Right atrium auricular region (tissue), 2 donors: ENCODE measurements around the gene FBXO24. TPM values are rescaled to one million over a fixed set of nuclear protein-coding genes. Genes with fewer than 3 reads are reported as not detected.
"Not testable (repeated sequence)": the region's sequence is repeated elsewhere in the genome, so short reads cannot be mapped to it uniquely, and the experiment has no call there.

Source experiments
- DNase-seq: peaks from one replicate; pipeline ENCODE4 v3.0.0-alpha.2; 2019; ENCODE audit warnings: low spot score
- H3K27ac ChIP-seq, 2 donors: fragments of 200-600 bp; sonication (generic); 1 replicate in 1 of 2; 2 replicates in 1 of 2; pipeline ENCODE4 v1.5.1; 2016 to 2019
- H3K27me3 ChIP-seq, 2 donors: fragments of 200-600 bp; sonication (generic); one replicate each; pipeline versions ENCODE4 v1.5.1 to v1.6.0; 2017 to 2019
- H3K36me3 ChIP-seq: fragments of 200-600 bp; sonication (generic); one replicate; pipeline ENCODE4 v1.5.1; 2016
- H3K4me1 ChIP-seq, 2 donors: fragments of 200-600 bp; sonication (generic); one replicate each; pipeline versions ENCODE4 v1.5.1 to v1.6.0; 2017 to 2019
- H3K4me3 ChIP-seq, 2 donors: fragments of 200-600 bp; sonication (generic); 1 replicate in 1 of 2; 2 replicates in 1 of 2; pipeline ENCODE4 v1.5.1; 2017 to 2019; ENCODE audit warnings: mild to moderate bottlenecking in 1 of 2, moderate library complexity in 1 of 2
- H3K9me3 ChIP-seq, 2 donors: fragments of 200-600 bp; sonication (generic); one replicate each; pipeline ENCODE4 v1.5.1; 2019
- total RNA-seq, 2 donors: library from RNA; depleted of rRNA; stranded (reverse); fragments of >200 nt; gene quantifications; one replicate each; pipeline ENCODE4 v1.1.0, GENCODE V29; 2016
- TF ChIP-seq, protein P1 (sequence below), 2 donors: fragments of 200-600 bp; sonication (generic); IDR thresholded peaks; one replicate each; pipeline ENCODE4 v1.5.1; 2019; ENCODE audit warnings: antibody characterized with exemption in 2 of 2

FBXO24 gene
- total RNA-seq, 2 donors from 2014 or later: 0.20 TPM; not detected in 1

DNA sequence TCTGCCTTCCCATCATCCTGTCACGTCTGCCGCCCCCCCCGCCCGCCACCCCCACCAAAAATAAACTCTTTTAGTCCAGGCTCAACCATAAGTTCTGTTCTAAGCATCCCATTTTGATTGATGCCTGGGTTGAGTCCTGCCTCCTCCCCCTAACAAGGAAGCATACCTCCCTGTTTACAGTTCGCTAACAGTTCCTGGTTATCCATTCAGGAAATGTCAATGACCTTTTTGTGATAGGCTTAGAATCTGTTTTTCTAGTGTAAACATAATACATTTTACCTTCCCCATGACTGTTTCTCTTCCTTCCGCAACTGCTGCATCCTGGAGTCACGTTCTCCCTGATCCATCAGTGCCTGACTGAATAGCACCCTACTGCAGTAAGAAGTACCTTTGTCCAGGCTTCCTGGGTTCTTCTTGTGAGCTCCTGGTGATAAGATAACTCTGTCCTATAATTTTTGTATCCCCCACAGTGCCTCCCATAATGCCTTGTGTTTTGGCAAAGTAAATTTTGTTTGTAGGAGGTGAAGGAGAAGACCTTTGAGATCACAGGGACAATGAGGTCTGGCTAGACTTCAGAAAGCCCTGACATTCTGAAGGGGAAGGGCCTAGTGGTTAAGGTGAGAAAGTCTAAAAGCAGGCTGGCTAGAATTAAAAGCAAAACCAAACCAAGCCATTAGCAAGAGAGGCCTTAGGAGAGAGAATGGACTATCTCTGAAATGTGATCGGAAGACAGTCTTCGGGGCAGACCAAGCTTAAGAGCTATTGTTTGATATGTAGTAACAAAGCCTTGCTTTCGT lies 39.8 kb upstream of the FBXO24 start:
- Histone ChIP-seq H3K4me1 (peaks cover 0 to 53% of the 10 kb centered on the region in 2 donors), H3K9me3 (no peaks in the 10 kb centered on the region), H3K4me3 (no peak overlapping the region), H3K27me3 (no peaks in the 10 kb centered on the region), H3K27ac (peak overlapping the region; percentile 85 to 88), H3K36me3 (no peaks in the 10 kb centered on the region)
- TF ChIP-seq, protein P1, sequence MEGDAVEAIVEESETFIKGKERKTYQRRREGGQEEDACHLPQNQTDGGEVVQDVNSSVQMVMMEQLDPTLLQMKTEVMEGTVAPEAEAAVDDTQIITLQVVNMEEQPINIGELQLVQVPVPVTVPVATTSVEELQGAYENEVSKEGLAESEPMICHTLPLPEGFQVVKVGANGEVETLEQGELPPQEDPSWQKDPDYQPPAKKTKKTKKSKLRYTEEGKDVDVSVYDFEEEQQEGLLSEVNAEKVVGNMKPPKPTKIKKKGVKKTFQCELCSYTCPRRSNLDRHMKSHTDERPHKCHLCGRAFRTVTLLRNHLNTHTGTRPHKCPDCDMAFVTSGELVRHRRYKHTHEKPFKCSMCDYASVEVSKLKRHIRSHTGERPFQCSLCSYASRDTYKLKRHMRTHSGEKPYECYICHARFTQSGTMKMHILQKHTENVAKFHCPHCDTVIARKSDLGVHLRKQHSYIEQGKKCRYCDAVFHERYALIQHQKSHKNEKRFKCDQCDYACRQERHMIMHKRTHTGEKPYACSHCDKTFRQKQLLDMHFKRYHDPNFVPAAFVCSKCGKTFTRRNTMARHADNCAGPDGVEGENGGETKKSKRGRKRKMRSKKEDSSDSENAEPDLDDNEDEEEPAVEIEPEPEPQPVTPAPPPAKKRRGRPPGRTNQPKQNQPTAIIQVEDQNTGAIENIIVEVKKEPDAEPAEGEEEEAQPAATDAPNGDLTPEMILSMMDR (IDR thresholded peaks at IDR 0.05): no peak
- DNase-seq: no peak

DNA sequence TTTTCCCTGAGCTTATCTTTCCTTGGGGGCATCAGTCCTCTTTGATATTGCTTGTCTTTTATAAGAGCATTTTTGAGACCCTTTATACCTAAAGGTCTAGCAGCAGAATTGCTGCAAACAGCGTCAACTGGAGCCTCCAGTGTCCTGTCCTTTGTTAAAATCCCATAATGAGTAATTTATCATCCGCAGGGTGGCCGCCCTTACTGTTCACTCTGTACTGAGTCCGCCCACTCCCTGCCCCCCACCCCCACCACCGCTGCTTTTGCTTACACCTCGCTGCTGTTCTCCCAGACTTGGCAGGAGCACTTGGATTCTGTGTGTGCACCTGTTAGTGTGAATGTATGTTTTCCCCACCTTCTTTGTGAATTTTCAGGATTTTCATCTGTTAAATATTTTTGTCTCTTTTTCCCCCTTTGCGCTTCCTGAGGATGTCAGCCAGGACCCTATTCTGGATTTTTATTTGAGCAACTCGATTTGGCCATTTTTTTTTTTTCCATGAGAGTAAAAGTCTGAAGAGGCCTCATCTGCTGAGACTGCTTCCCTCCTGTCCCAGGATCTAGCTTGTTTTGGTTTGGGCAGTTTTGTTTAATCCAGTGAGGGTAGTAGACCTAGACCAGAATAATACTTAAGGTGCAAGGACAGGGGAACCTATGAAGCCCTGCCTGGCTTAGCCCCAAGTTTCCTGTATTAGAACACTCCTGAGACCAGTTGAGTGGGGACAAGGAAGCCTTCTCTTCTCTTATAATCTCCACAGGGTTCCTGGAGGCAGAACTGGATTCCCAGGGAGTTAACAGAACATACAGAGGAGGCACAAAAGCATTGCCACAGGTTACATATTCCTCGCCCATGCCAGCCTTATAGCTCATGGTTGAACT lies 39.0 kb upstream of the FBXO24 start:
- DNase-seq: no peak
- Histone ChIP-seq H3K4me1 (peaks cover 0 to 53% of the 10 kb centered on the region in 2 donors), H3K4me3 (no peak overlapping the region), H3K27me3 (no peaks in the 10 kb centered on the region), H3K9me3 (no peaks in the 10 kb centered on the region), H3K27ac (peak overlapping the region; percentile 85 to 88), H3K36me3 (peaks cover under 1% of the 10 kb centered on the region)
- TF ChIP-seq, protein P1 (IDR thresholded peaks at IDR 0.05): no peak

DNA sequence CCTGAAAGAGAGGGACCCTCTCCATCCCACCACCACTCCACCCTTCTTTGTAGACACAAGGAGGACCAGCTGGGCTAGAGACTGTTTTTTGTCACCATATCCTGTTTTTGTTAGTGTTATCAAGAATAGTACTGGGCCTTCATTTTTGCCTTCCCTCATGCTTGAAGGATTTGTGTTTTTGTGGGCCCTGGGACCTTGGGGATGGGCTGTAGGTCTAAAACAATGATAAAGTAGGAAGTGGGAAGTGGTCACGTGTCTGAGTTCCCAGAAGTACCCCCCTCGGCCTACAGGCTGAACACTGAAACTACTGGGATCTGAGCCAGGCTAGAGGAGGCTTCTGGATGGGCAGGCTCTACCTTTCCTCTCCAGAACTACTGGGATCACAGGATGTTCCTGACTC lies 38.3 kb upstream of the FBXO24 start:
- no peaks in the 10 kb centered on the region for H3K9me3 ChIP-seq
- no peak for DNase-seq
- peaks cover 8% of the 10 kb centered on the region for H3K36me3 ChIP-seq
- H3K4me1 ChIP-seq: peaks cover 0 to 53% of the 10 kb centered on the region in 2 donors
- no peaks in the 10 kb centered on the region for H3K27me3 ChIP-seq
- H3K27ac ChIP-seq: peak overlapping the region; percentile 85 to 88
- no peak overlapping the region for H3K4me3 ChIP-seq
- TF ChIP-seq, protein P1 (IDR thresholded peaks at IDR 0.05): no peak

DNA sequence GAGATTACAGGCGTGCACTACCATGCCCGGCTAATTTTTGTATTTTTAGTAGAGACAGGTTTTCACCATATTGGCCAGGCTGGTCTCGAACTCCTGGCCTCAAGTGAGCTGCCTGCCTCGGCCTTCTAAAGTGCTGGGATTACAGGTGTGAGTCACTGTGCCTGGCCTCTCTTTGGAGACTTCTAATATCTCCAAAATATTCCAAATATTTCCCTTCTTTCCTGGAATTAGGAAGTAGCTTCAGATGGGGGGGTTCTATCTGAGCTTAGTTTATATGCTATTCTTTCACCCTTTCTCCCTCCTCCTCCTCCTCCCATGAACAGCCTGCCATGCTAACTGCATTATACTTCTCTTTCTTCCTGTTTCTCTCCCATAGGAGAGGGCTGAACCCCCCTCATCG lies 37.7 kb upstream of the FBXO24 start:
- peak overlapping the region; percentile 85 to 88 for H3K27ac ChIP-seq
- not testable (repeated sequence) for H3K9me3 ChIP-seq, DNase-seq, H3K4me3 ChIP-seq, H3K27me3 ChIP-seq
- H3K4me1 ChIP-seq: peaks cover 0 to 53% of the 10 kb centered on the region in 2 donors
- peaks cover 13% of the 10 kb centered on the region for H3K36me3 ChIP-seq

DNA sequence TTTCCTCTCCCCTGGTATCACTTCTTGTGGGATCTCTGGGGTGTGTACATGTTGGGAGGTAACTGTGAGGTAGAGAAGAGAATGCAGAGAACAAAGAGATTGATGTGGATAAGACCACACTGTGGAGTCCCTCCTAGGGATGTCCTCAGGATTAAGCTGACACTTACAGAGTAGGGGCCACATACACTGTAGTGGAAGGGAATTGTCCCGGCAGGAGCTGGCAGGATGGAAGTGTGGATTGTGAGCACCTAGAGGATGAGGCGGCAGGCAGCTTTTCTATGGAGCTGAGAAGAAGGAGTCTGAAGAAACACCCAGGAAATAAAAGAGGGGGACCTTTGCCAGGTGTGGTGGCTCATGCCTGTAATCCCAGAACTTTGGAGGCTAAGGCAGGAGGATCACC lies 33.6 kb upstream of the FBXO24 start:
- H3K9me3 ChIP-seq: no peaks in the 10 kb centered on the region
- DNase-seq: no peak
- TF ChIP-seq, protein P1 (IDR thresholded peaks at IDR 0.05): no peak
- no peak overlapping the region for H3K27ac ChIP-seq
- H3K27me3 ChIP-seq: no peaks in the 10 kb centered on the region
- peaks cover 0 to 12% of the 10 kb centered on the region in 2 donors for H3K4me1 ChIP-seq
- no peak overlapping the region for H3K4me3 ChIP-seq
- peaks cover 24% of the 10 kb centered on the region for H3K36me3 ChIP-seq

DNA sequence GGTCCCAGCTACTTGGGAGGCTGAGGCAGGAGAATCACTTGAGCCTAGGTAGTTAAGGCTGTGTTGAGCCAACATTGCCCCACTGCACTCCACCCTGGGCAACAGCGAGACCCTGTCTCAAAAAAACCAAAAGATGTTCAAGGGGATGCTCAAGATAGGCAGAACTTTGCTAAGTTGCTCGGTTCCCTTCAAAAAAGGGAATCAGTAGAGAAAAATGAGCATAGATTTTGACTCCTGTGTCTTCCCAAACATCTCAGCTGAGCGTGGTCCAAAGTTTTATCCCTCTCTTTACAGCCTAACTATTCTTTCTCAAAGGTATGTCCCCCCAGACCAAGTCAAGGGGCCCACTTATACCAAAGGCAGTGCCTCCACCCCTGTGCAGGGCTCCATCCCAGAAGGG lies 33.1 kb upstream of the FBXO24 start:
- TF ChIP-seq, protein P1 (IDR thresholded peaks at IDR 0.05): no peak
- H3K27ac ChIP-seq: no peak overlapping the region
- no peaks in the 10 kb centered on the region for H3K9me3 ChIP-seq
- H3K27me3 ChIP-seq: no peaks in the 10 kb centered on the region
- no peak overlapping the region for H3K4me3 ChIP-seq
- peaks cover 0 to 7% of the 10 kb centered on the region in 2 donors for H3K4me1 ChIP-seq
- peaks cover 24% of the 10 kb centered on the region for H3K36me3 ChIP-seq
- DNase-seq: no peak
